ENCODE results near the gene CT45A7. TPM values are rescaled to one million over a fixed set of nuclear protein-coding genes. Genes with fewer than 3 reads are reported as not detected.
"Not testable (repeated sequence)": the region's sequence is repeated elsewhere in the genome, so short reads cannot be mapped to it uniquely, and the experiment has no call there.

CT45A7 gene, protein sequence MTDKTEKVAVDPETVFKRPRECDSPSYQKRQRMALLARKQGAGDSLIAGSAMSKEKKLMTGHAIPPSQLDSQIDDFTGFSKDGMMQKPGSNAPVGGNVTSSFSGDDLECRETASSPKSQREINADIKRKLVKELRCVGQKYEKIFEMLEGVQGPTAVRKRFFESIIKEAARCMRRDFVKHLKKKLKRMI
- total RNA-seq (not detected), total RNA-seq (0 reads per million in 29 experiments)
- total RNA-seq (2013) = not detected

DNA sequence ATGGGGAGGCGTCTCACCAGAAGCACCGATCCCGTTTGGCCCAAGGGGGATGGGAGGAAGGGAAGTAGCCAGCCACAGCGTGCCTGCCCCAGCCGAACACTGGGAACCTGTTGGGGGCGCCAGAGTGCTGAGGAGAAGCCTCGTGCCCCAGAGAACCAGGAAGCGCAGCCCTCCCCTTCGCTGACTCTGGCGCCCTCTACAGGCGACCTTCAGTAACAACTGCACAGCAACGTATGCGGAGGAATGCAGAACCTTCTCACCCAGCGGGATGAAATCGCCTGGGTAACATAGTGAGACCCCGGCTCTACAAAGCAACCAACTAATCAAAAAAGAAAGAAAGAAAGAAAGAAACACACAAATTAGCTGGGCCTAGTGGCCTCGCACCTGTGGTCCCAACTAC is at the start of gene CT45A7:
Gene CT45A7, minus strand, starts transcription at position 101 of the 400 bp plus-strand sequence. CDS start 3,747 bp downstream, outside the sequence.
- H3K27me3 ChIP-seq (replicated peaks in 1 of 2; ENCODE audit: control insufficient read depth in 2 of 2, extremely low read depth in 1 of 2, insufficient read depth in 2 of 2, low read length in 1 of 2); H3K27me3 Mint-ChIP-seq; H3K9me3 Mint-ChIP-seq; H3K27ac Mint-ChIP-seq; H3K36me3 ChIP-seq (ENCODE audit: control insufficient read depth in 2 of 2, extremely low read depth in 1 of 2, insufficient read depth in 1 of 2, low read length in 1 of 2); H3K9me3 ChIP-seq; H3K36me3 Mint-ChIP-seq; H3K4me3 ChIP-seq (ENCODE audit: control insufficient read depth in 1 of 2, extremely low read depth in 1 of 2, low read length in 1 of 2); H3K4me1 ChIP-seq (ENCODE audit: control insufficient read depth in 1 of 2, extremely low read depth in 1 of 2, insufficient read depth in 2 of 2, low read length in 2 of 2); DNase-seq; ATAC-seq (replicated peaks in 1 of 4); H3K4me1 Mint-ChIP-seq; H3K27ac ChIP-seq (ENCODE audit: low read length); CTCF ChIA-PET; H3K4me3 Mint-ChIP-seq; POLR2A ChIA-PET: not testable (repeated sequence)
- no CpG with 5 or more reads among the region's 17 CpGs for WGBS (ENCODE audit: insufficient coverage)

DNA sequence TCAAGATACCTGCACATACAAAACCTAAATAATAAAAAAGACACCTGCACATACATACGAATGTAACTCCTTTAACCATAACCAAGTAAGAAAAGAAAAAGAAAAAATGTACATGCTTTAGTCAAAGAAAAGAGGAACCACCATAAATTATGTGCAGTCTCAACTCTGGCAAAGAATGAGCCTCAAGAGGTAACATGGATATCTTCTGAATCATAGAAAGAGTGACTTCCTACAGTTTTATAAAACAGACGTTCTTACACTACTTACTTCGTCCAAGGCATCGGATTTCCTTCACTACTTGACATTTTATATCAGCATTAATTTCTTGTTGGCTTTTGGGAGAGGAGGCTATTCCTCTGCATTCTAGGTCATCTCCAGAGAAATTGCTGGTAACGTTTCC is 45.7 kb upstream of the CT45A7 start:
- H3K27ac ChIP-seq (ENCODE audit: low read length); H3K36me3 ChIP-seq (ENCODE audit: control insufficient read depth in 2 of 2, extremely low read depth in 1 of 2, insufficient read depth in 1 of 2, low read length in 1 of 2); H3K27me3 ChIP-seq (replicated peaks in 1 of 2; ENCODE audit: control insufficient read depth in 2 of 2, extremely low read depth in 1 of 2, insufficient read depth in 2 of 2, low read length in 1 of 2); H3K4me3 Mint-ChIP-seq; H3K9me3 Mint-ChIP-seq; ATAC-seq (replicated peaks in 1 of 4); H3K36me3 Mint-ChIP-seq; H3K4me1 ChIP-seq (ENCODE audit: control insufficient read depth in 1 of 2, extremely low read depth in 1 of 2, insufficient read depth in 2 of 2, low read length in 2 of 2); H3K27ac Mint-ChIP-seq; H3K4me1 Mint-ChIP-seq; H3K9me3 ChIP-seq; POLR2A ChIA-PET; CTCF ChIA-PET; H3K27me3 Mint-ChIP-seq; DNase-seq; H3K4me3 ChIP-seq (ENCODE audit: control insufficient read depth in 1 of 2, extremely low read depth in 1 of 2, low read length in 1 of 2): not testable (repeated sequence)
- no CpG with 5 or more reads among the region's 5 CpGs for WGBS (ENCODE audit: insufficient coverage)

DNA sequence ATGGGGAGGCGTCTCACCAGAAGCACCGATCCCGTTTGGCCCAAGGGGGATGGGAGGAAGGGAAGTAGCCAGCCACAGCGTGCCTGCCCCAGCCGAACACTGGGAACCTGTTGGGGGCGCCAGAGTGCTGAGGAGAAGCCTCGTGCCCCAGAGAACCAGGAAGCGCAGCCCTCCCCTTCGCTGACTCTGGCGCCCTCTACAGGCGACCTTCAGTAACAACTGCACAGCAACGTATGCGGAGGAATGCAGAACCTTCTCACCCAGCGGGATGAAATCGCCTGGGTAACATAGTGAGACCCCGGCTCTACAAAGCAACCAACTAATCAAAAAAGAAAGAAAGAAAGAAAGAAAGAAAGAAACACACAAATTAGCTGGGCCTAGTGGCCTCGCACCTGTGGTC is 34.6 kb upstream of the CT45A7 start, which contains the start of gene CT45A9:
Gene CT45A9, minus strand, starts transcription at position 101 of the 400 bp plus-strand sequence. CDS start 3,751 bp downstream, outside the sequence.
- ATAC-seq (replicated peaks in 1 of 4); CTCF ChIA-PET; H3K36me3 ChIP-seq (ENCODE audit: control insufficient read depth in 2 of 2, extremely low read depth in 1 of 2, insufficient read depth in 1 of 2, low read length in 1 of 2); H3K27ac ChIP-seq (ENCODE audit: low read length); H3K36me3 Mint-ChIP-seq; H3K4me1 ChIP-seq (ENCODE audit: control insufficient read depth in 1 of 2, extremely low read depth in 1 of 2, insufficient read depth in 2 of 2, low read length in 2 of 2); POLR2A ChIA-PET; H3K4me3 Mint-ChIP-seq; H3K9me3 ChIP-seq; H3K27ac Mint-ChIP-seq; H3K4me1 Mint-ChIP-seq; H3K27me3 Mint-ChIP-seq; H3K4me3 ChIP-seq (ENCODE audit: control insufficient read depth in 1 of 2, extremely low read depth in 1 of 2, low read length in 1 of 2); DNase-seq; H3K9me3 Mint-ChIP-seq; H3K27me3 ChIP-seq (replicated peaks in 1 of 2; ENCODE audit: control insufficient read depth in 2 of 2, extremely low read depth in 1 of 2, insufficient read depth in 2 of 2, low read length in 1 of 2): not testable (repeated sequence)
- WGBS (ENCODE audit: insufficient coverage) = no CpG with 5 or more reads among the region's 17 CpGs

DNA sequence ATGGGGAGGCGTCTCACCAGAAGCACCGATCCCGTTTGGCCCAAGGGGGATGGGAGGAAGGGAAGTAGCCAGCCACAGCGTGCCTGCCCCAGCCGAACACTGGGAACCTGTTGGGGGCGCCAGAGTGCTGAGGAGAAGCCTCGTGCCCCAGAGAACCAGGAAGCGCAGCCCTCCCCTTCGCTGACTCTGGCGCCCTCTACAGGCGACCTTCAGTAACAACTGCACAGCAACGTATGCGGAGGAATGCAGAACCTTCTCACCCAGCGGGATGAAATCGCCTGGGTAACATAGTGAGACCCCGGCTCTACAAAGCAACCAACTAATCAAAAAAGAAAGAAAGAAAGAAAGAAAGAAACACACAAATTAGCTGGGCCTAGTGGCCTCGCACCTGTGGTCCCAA is 17.4 kb upstream of the CT45A7 start, which contains the start of gene CT45A8:
Gene CT45A8, minus strand, starts transcription at position 101 of the 400 bp plus-strand sequence. CDS start 3,755 bp downstream, outside the sequence.
- H3K9me3 Mint-ChIP-seq; ATAC-seq (replicated peaks in 1 of 4); H3K27ac Mint-ChIP-seq; CTCF ChIA-PET; H3K4me3 ChIP-seq (ENCODE audit: control insufficient read depth in 1 of 2, extremely low read depth in 1 of 2, low read length in 1 of 2); H3K36me3 ChIP-seq (ENCODE audit: control insufficient read depth in 2 of 2, extremely low read depth in 1 of 2, insufficient read depth in 1 of 2, low read length in 1 of 2); H3K27me3 ChIP-seq (replicated peaks in 1 of 2; ENCODE audit: control insufficient read depth in 2 of 2, extremely low read depth in 1 of 2, insufficient read depth in 2 of 2, low read length in 1 of 2); DNase-seq; POLR2A ChIA-PET; H3K27ac ChIP-seq (ENCODE audit: low read length); H3K9me3 ChIP-seq; H3K27me3 Mint-ChIP-seq; H3K36me3 Mint-ChIP-seq; H3K4me1 ChIP-seq (ENCODE audit: control insufficient read depth in 1 of 2, extremely low read depth in 1 of 2, insufficient read depth in 2 of 2, low read length in 2 of 2); H3K4me1 Mint-ChIP-seq; H3K4me3 Mint-ChIP-seq: not testable (repeated sequence)
- no CpG with 5 or more reads among the region's 17 CpGs for WGBS (ENCODE audit: insufficient coverage)

DNA sequence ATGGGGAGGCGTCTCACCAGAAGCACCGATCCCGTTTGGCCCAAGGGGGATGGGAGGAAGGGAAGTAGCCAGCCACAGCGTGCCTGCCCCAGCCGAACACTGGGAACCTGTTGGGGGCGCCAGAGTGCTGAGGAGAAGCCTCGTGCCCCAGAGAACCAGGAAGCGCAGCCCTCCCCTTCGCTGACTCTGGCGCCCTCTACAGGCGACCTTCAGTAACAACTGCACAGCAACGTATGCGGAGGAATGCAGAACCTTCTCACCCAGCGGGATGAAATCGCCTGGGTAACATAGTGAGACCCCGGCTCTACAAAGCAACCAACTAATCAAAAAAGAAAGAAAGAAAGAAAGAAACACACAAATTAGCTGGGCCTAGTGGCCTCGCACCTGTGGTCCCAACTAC is 17.2 kb downstream of the CT45A7 start, which contains the start of gene CT45A2:
Gene CT45A2, minus strand, starts transcription at position 101 of the 400 bp plus-strand sequence. CDS start 3,747 bp downstream, outside the sequence.
- H3K4me1 Mint-ChIP-seq; H3K27ac Mint-ChIP-seq; ATAC-seq (replicated peaks in 1 of 4); CTCF ChIA-PET; H3K36me3 ChIP-seq (ENCODE audit: control insufficient read depth in 2 of 2, extremely low read depth in 1 of 2, insufficient read depth in 1 of 2, low read length in 1 of 2); H3K4me3 Mint-ChIP-seq; H3K9me3 ChIP-seq; H3K27me3 ChIP-seq (replicated peaks in 1 of 2; ENCODE audit: control insufficient read depth in 2 of 2, extremely low read depth in 1 of 2, insufficient read depth in 2 of 2, low read length in 1 of 2); H3K4me3 ChIP-seq (ENCODE audit: control insufficient read depth in 1 of 2, extremely low read depth in 1 of 2, low read length in 1 of 2); H3K36me3 Mint-ChIP-seq; H3K4me1 ChIP-seq (ENCODE audit: control insufficient read depth in 1 of 2, extremely low read depth in 1 of 2, insufficient read depth in 2 of 2, low read length in 2 of 2); H3K27ac ChIP-seq (ENCODE audit: low read length); POLR2A ChIA-PET; H3K9me3 Mint-ChIP-seq; H3K27me3 Mint-ChIP-seq; DNase-seq: not testable (repeated sequence)
- WGBS (ENCODE audit: insufficient coverage) = no CpG with 5 or more reads among the region's 17 CpGs

DNA sequence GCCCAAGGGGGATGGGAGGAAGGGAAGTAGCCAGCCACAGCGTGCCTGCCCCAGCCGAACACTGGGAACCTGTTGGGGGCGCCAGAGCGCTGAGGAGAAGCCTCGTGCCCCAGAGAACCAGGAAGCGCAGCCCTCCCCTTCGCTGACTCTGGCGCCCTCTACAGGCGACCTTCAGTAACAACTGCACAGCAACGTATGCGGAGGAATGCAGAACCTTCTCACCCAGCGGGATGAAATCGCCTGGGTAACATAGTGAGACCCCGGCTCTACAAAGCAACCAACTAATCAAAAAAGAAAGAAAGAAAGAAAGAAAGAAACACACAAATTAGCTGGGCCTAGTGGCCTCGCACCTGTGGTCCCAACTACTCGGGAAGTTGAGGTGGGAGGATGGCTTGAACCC is 34.4 kb downstream of the CT45A7 start, which contains the start of gene CT45A6:
Gene CT45A6, minus strand, starts transcription at position 101 of the 400 bp plus-strand sequence. CDS start 3,794 bp downstream, outside the sequence.
- H3K27me3 Mint-ChIP-seq; ATAC-seq (replicated peaks in 1 of 4); H3K9me3 ChIP-seq; DNase-seq; POLR2A ChIA-PET; CTCF ChIA-PET; H3K4me1 ChIP-seq (ENCODE audit: control insufficient read depth in 1 of 2, extremely low read depth in 1 of 2, insufficient read depth in 2 of 2, low read length in 2 of 2); H3K4me3 ChIP-seq (ENCODE audit: control insufficient read depth in 1 of 2, extremely low read depth in 1 of 2, low read length in 1 of 2); H3K27ac Mint-ChIP-seq; H3K36me3 Mint-ChIP-seq; H3K36me3 ChIP-seq (ENCODE audit: control insufficient read depth in 2 of 2, extremely low read depth in 1 of 2, insufficient read depth in 1 of 2, low read length in 1 of 2); H3K27ac ChIP-seq (ENCODE audit: low read length); H3K27me3 ChIP-seq (replicated peaks in 1 of 2; ENCODE audit: control insufficient read depth in 2 of 2, extremely low read depth in 1 of 2, insufficient read depth in 2 of 2, low read length in 1 of 2); H3K9me3 Mint-ChIP-seq; H3K4me3 Mint-ChIP-seq; H3K4me1 Mint-ChIP-seq: not testable (repeated sequence)
- no CpG with 5 or more reads among the region's 16 CpGs for WGBS (ENCODE audit: insufficient coverage)

DNA sequence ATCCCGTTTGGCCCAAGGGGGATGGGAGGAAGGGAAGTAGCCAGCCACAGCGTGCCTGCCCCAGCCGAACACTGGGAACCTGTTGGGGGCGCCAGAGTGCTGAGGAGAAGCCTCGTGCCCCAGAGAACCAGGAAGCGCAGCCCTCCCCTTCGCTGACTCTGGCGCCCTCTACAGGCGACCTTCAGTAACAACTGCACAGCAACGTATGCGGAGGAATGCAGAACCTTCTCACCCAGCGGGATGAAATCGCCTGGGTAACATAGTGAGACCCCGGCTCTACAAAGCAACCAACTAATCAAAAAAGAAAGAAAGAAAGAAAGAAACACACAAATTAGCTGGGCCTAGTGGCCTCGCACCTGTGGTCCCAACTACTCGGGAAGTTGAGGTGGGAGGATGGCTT is 51.7 kb downstream of the CT45A7 start, which contains the start of gene CT45A5:
Gene CT45A5, minus strand, starts transcription at position 101 of the 400 bp plus-strand sequence. CDS start 3,774 bp downstream, outside the sequence.
- H3K4me1 Mint-ChIP-seq; H3K36me3 Mint-ChIP-seq; CTCF ChIA-PET; H3K27me3 ChIP-seq (replicated peaks in 1 of 2; ENCODE audit: control insufficient read depth in 2 of 2, extremely low read depth in 1 of 2, insufficient read depth in 2 of 2, low read length in 1 of 2); DNase-seq; H3K4me1 ChIP-seq (ENCODE audit: control insufficient read depth in 1 of 2, extremely low read depth in 1 of 2, insufficient read depth in 2 of 2, low read length in 2 of 2); H3K9me3 ChIP-seq; ATAC-seq (replicated peaks in 1 of 4); H3K27ac Mint-ChIP-seq; H3K4me3 Mint-ChIP-seq; H3K36me3 ChIP-seq (ENCODE audit: control insufficient read depth in 2 of 2, extremely low read depth in 1 of 2, insufficient read depth in 1 of 2, low read length in 1 of 2); H3K4me3 ChIP-seq (ENCODE audit: control insufficient read depth in 1 of 2, extremely low read depth in 1 of 2, low read length in 1 of 2); H3K27me3 Mint-ChIP-seq; H3K27ac ChIP-seq (ENCODE audit: low read length); POLR2A ChIA-PET; H3K9me3 Mint-ChIP-seq: not testable (repeated sequence)
- no CpG with 5 or more reads among the region's 16 CpGs for WGBS (ENCODE audit: insufficient coverage)
